Lower lobe of right lung (tissue), 2 donors: ENCODE data around the gene SNTG2. TPM values are rescaled to one million over a fixed set of nuclear protein-coding genes. Genes with fewer than 3 reads are reported as not detected.

Source experiments
- ATAC-seq, 2 donors: fragments of 200-7000 bp; cut with Tn5 transposase; one replicate each; pipeline ENCODE4 v1.9.1; 2020 to 2022; ENCODE audit warnings: mild to moderate bottlenecking in 2 of 2, moderate library complexity in 2 of 2
- DNase-seq: peaks from one replicate; pipeline ENCODE4 v3.0.0-alpha.2; 2020
- H3K27ac ChIP-seq: fragments of 200-600 bp; one replicate; pipeline ENCODE4 v1.8.0; 2022
- H3K27me3 ChIP-seq: fragments of 200-600 bp; one replicate; pipeline ENCODE4 v1.8.0; 2022; ENCODE audit warnings: low read depth
- H3K36me3 ChIP-seq: fragments of 200-600 bp; one replicate; pipeline ENCODE4 v1.8.0; 2022; ENCODE audit warnings: mild to moderate bottlenecking
- H3K4me1 ChIP-seq: fragments of 200-600 bp; one replicate; pipeline ENCODE4 v1.8.0; 2022
- H3K4me3 ChIP-seq: fragments of 200-600 bp; one replicate; pipeline ENCODE4 v1.8.0; 2022; ENCODE audit warnings: mild to moderate bottlenecking
- H3K9me3 ChIP-seq: fragments of 200-600 bp; one replicate; pipeline ENCODE4 v1.8.0; 2022
- CTCF ChIP-seq: fragments of 200-600 bp; IDR thresholded peaks from one replicate; pipeline ENCODE4 v1.8.0; 2022; ENCODE audit warnings: antibody characterized with exemption, mild to moderate bottlenecking
- intact Hi-C: fragments of 100-400 bp; cut with DNase I; formaldehyde crosslinking; loops from one replicate; pipeline ENCODE4 v1.11.0; 2022
- total RNA-seq: library from RNA; stranded (reverse); fragmentation: NEBNext Ultra II Directional; extraction: Animal tissue kit (Norgen Biotek cat#: 25700); gene quantifications from one replicate; pipeline ENCODE4 v1.2.1, GENCODE V29; 2021
- donor health status: DM: no; HTN: yes; CAD: no; lungs with severe emphysema.

The SNTG2 gene
- total RNA-seq, 1 donor from 2014 or later: 1.4 TPM

GRCh38 chr2:1339388-1340140, 388.9 kb downstream of the SNTG2 start:
- Histone ChIP-seq H3K27me3 (peaks cover 5% of the 10 kb centered on the region), H3K36me3 (no peaks in the 10 kb centered on the region), H3K4me3 (no peak overlapping the region), H3K4me1 (no peaks in the 10 kb centered on the region), H3K27ac (no peak overlapping the region), H3K9me3 (no peaks in the 10 kb centered on the region)
- no peak for TF ChIP-seq CTCF
- DNase-seq (no peak), ATAC-seq (no peak)
- intact Hi-C loops: no loop called here

GRCh38 chr2:1340141-1340512, 389.5 kb downstream of the SNTG2 start:
- peaks cover 5% of the 10 kb centered on the region for H3K27me3 ChIP-seq
- ATAC-seq: no peak
- intact Hi-C loops: no loop called here
- no peak for DNase-seq
- no peaks in the 10 kb centered on the region for H3K9me3 ChIP-seq
- H3K27ac ChIP-seq: no peak overlapping the region
- no peak overlapping the region for H3K4me3 ChIP-seq
- no peaks in the 10 kb centered on the region for H3K4me1 ChIP-seq
- no peak for TF ChIP-seq CTCF
- H3K36me3 ChIP-seq: no peaks in the 10 kb centered on the region

GRCh38 chr2:1341404-1342120, 390.9 kb downstream of the SNTG2 start:
- ATAC-seq (no peak), DNase-seq (no peak)
- TF ChIP-seq CTCF: no peak
- Histone ChIP-seq H3K9me3 (no peaks in the 10 kb centered on the region), H3K36me3 (no peaks in the 10 kb centered on the region), H3K4me1 (no peaks in the 10 kb centered on the region), H3K4me3 (no peak overlapping the region), H3K27ac (no peak overlapping the region), H3K27me3 (peaks cover 5% of the 10 kb centered on the region)
- intact Hi-C loops: no loop called here

GRCh38 chr2:1348789-1349188, 398.1 kb downstream of the SNTG2 start:
- Histone ChIP-seq H3K27ac (no peak overlapping the region), H3K4me1 (no peaks in the 10 kb centered on the region), H3K9me3 (peaks cover 18% of the 10 kb centered on the region), H3K4me3 (no peak overlapping the region), H3K27me3 (no peaks in the 10 kb centered on the region), H3K36me3 (no peaks in the 10 kb centered on the region)
- TF ChIP-seq CTCF: no peak
- no peak for DNase-seq
- no peak for ATAC-seq
- intact Hi-C loops: no loop called here

GRCh38 chr2:1350111-1350510, 399.5 kb downstream of the SNTG2 start:
- no peak overlapping the region for H3K4me3 ChIP-seq
- H3K27ac ChIP-seq: no peak overlapping the region
- intact Hi-C loops: no loop called here
- ATAC-seq (no peak), DNase-seq (no peak)
- TF ChIP-seq CTCF: no peak
- H3K9me3 ChIP-seq: peaks cover 18% of the 10 kb centered on the region
- H3K36me3 ChIP-seq: no peaks in the 10 kb centered on the region
- no peaks in the 10 kb centered on the region for H3K4me1 ChIP-seq
- no peaks in the 10 kb centered on the region for H3K27me3 ChIP-seq
